Skeletal muscle tissue (tissue), 4 donors: Measurements from ENCODE around the gene SP9. TPM values are rescaled to one million over a fixed set of nuclear protein-coding genes. Genes with fewer than 3 reads are reported as not detected.

Experiments used
- H3K27ac ChIP-seq: one replicate; pipeline ENCODE4 v1.7.0; 2013; ENCODE audit warnings: mild to moderate bottlenecking, low read depth, low read length, inconsistent platforms
- H3K27me3 ChIP-seq, 3 donors: one replicate each; pipeline ENCODE4 v1.7.0; 2013; ENCODE audit warnings: low read length in 3 of 3; ENCODE audit not compliant: control insufficient read depth in 3 of 3, insufficient read depth in 3 of 3
- H3K36me3 ChIP-seq, 3 donors: one replicate each; pipeline ENCODE4 v1.7.0; 2013; ENCODE audit warnings: low read length in 3 of 3; ENCODE audit not compliant: control insufficient read depth in 3 of 3, insufficient read depth in 3 of 3
- H3K4me1 ChIP-seq, 3 donors: one replicate each; pipeline ENCODE4 v1.7.0; 2013; ENCODE audit warnings: low read length in 3 of 3, mild to moderate bottlenecking in 3 of 3; ENCODE audit not compliant: control insufficient read depth in 3 of 3, insufficient read depth in 3 of 3
- H3K4me3 ChIP-seq, 3 donors: one replicate each; pipeline ENCODE4 v1.7.0; 2013; ENCODE audit warnings: low read length in 3 of 3
- H3K9ac ChIP-seq, 3 donors: one replicate each; pipeline ENCODE4 v1.7.0; 2013; ENCODE audit warnings: low read length in 3 of 3, mild to moderate bottlenecking in 3 of 3, moderate library complexity in 2 of 3, low read depth in 1 of 3
- H3K9me3 ChIP-seq, 3 donors: one replicate each; pipeline ENCODE4 v1.7.0; 2013; ENCODE audit warnings: low read length in 3 of 3; ENCODE audit not compliant: control insufficient read depth in 3 of 3
- total RNA-seq: library from RNA; depleted of rRNA; stranded (reverse); fragments of >200 nt; gene quantifications from one replicate; pipeline ENCODE4 v1.2.3, GENCODE V29; 2014
- donor health status: Osteomylitis.

The SP9 gene
- total RNA-seq, 1 donor from 2014 or later, result not detected

- no peak overlapping the region for H3K4me3 ChIP-seq
- H3K27me3 ChIP-seq, result peaks cover 83 to 85% (median 84%) of the 10 kb centered on the region in 3 donors
- no peaks in the 10 kb centered on the region for H3K36me3 ChIP-seq
- no peaks in the 10 kb centered on the region for H3K9me3 ChIP-seq
- no peak overlapping the region for H3K9ac ChIP-seq
- H3K27ac ChIP-seq, result no peak overlapping the region
- H3K4me1 ChIP-seq, result peaks cover 26 to 37% (median 30%) of the 10 kb centered on the region in 3 donors
Observed at GRCh38 chr2:174338671-174339560, 4.2 kb downstream of the SP9 start.

DNA sequence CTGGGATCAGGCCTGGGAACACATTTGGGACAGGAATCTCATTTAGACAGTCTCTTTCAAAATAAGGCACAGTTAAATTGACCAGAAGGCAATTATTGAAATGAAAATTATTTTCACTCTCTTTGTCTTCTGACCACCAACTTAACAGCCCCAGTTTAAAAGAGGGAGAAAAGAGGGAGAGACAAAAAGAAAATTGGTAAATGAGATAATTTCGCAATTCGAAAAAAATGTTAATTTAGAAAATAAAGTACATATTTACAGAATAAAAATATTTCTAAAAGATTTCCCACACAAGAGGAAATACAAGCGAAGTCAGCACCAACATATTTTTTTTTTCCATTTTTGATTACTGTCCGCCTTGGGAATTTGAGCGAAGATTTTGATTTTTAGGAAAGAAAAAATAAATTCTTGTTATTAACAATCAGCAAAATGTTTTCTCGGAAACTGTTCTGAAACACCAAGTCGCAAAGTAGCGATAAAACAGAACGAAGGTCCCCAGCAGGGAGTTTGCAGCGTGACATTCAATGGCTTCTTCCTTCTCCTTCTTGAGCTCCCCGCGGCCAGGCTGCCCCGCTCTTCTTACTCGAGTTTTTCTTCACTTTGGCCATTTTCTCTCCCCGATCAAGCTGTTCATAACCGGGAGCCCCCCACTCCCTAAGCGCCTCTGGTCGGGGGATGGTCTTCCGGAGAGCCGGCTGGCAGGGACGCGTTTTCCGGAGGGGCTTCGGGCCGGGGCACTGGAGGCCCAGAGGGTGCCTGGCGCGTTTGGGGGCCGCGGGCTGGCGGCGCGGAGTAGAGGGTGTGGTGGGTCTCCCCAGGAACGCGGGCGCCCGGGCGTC lies 5.0 kb downstream of the SP9 start:
- no peaks in the 10 kb centered on the region for H3K36me3 ChIP-seq
- peaks cover 26 to 34% (median 30%) of the 10 kb centered on the region in 3 donors for H3K4me1 ChIP-seq
- no peak overlapping the region for H3K27ac ChIP-seq
- H3K4me3 ChIP-seq, result no peak overlapping the region
- H3K9ac ChIP-seq, result no peak overlapping the region
- H3K27me3 ChIP-seq, result peaks cover 83 to 86% (median 86%) of the 10 kb centered on the region in 3 donors
- H3K9me3 ChIP-seq, result no peaks in the 10 kb centered on the region

DNA sequence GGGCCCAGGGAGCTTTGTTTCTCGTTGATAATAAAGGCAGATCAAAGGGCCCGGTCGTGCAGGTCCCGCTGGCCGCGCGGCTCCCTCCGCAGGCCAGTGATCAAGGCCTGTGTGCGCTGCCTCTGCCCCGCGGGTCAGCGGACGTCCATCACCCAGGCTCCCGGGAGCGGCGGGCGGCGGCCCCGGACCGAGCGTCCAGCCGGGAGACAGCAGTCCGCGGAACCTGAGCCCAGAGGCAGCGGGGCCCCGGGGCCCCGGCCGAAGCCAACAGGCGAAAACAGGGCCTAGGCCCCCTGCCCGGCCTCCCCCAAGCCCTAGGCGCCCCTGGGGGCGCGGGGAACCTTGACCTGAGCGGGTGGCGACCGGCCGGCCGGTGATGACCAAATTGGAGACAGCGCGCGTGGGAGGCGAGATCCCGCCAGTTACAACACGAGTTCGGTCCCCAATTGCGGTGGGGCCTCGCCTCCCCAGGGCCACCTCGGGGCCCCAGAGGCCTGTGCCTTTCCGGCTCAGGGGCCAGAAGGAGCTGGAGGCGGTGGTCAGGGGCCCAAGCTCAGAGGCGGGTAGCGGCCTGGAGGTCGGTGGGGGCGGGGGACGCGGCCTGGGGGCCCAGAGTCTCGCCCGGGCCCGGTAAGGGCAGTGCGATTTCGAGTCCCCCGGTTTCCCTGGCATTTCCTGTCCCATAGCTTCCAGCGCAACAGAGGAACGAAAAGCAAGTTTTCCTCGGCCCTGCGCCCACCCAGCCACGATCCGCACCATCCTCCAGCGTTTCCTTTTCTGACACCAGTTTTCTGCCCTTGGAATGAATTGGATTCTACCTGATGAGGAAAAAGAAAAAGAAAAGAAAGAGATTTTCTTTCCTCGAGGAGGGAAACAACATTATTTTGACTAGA lies 5.9 kb downstream of the SP9 start:
- Histone ChIP-seq H3K36me3 (no peaks in the 10 kb centered on the region), H3K4me1 (peaks cover 21 to 28% (median 26%) of the 10 kb centered on the region in 3 donors), H3K9ac (no peak overlapping the region), H3K27ac (no peak overlapping the region), H3K27me3 (peaks cover 75 to 81% (median 79%) of the 10 kb centered on the region in 3 donors), H3K9me3 (no peaks in the 10 kb centered on the region), H3K4me3 (no peak overlapping the region)

DNA sequence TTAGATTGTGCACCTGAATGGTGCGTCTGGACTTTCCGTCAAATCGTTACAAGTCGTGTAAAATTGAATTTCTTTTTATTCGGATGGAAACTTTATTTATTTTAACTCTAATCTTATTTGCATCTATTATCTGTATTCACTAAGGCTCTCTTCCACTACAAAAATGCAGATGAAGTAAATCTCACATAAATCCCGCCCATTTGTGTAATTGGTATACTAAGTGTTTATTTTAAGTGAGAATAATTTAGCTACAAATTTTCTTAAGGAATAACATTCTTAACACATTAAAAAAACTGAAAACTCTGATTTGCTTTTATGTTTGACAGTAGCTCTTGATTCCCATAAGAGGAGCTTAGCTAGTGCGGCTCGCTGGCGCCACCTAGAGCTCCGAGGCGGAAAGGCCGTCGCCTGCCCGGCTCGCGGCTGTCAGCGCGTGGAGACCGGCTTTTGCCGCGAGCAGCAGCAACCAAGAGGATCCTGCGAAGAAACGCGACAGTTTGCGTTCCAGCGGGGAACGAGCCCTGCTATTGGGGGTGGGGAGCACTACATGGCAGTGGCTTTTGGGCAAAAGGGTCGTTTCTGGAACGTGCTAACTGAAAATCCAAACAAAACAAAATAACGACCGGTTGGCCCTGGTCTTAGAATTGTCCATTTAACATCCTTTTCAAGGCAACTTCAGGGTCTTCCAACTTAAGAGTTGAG lies 6.7 kb downstream of the SP9 start:
- Histone ChIP-seq H3K27me3 (peaks cover 67 to 73% (median 71%) of the 10 kb centered on the region in 3 donors), H3K9me3 (no peaks in the 10 kb centered on the region), H3K9ac (peak overlapping the region in 2 of 3 donors; percentile 57 to 62), H3K4me1 (peaks cover 15 to 20% (median 18%) of the 10 kb centered on the region in 3 donors), H3K4me3 (peak overlapping the region; percentile 33 to 61 (median 60)), H3K27ac (no peak overlapping the region), H3K36me3 (no peaks in the 10 kb centered on the region)

DNA sequence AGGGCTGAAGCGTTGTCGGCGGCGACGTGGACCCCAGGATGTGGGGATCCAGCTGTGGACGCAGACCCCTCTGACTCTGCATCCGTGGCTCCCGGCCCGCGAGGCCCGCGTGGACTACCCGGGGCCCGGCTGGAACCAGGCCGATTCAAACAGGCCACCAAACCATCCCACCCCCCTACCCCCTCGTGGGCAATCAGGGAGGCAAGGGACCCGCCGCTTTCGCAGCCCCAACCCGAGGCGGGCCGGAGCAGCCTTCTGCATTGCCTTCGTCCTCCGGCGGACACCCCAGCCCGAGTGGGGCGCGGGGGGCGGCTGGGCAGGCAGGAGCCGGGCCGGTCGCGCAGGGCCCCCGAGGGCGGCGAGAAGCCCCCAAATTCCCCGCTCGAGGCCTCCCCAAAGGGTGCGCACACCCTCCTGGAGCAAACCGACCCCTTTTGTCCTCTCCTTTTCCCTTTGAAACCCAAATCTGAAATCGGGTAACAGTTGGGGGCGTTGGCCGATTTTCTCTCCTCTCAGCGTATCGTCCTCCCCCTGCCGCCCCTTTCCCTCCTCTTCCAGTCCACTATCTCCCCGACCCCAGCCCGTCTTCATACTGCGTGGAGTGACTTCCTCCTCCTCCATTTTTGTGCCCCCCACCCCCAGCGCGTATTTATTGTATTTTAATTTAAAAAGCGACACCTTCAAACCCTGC lies 7.4 kb downstream of the SP9 start:
- H3K27ac ChIP-seq, result no peak overlapping the region
- peaks cover 0 to 2% (median 0%) of the 10 kb centered on the region in 3 donors for H3K36me3 ChIP-seq
- H3K4me3 ChIP-seq, result peak overlapping the region; percentile 33 to 61 (median 60)
- peak overlapping the region in 2 of 3 donors; percentile 57 to 62 for H3K9ac ChIP-seq
- H3K4me1 ChIP-seq, result peaks cover 8 to 14% (median 12%) of the 10 kb centered on the region in 3 donors
- H3K9me3 ChIP-seq, result no peaks in the 10 kb centered on the region
- H3K27me3 ChIP-seq, result peaks cover 60 to 66% (median 66%) of the 10 kb centered on the region in 3 donors

DNA sequence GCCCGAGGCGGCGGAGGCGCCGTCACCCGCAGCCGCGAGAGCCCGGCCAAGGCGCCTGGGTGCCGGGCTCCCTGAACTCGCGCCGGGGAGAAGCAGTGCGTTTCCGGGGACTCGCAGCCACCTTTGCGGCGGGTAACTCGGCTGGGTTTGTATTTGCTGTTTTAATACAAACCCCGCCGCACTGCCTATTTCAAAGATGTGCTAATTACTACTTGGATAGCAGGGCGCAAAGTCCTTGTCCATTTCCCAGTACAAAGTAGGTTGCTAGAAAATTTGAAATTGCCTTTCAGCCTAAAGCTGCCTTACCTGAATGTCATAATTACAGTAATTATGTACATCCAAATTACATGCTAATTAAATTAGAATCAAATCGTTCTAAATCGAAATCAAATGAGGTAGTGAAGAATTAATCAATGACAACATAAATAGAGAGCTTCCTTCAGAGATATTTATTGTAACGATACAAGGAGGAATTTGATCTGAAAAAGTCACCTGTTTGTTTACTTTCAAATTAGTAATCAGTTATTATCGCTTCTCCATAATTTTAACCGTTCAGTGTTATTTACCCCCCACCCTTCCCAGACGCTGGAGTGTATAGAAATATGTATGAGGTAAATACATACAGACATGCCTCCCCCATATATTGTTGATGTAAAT lies 8.1 kb downstream of the SP9 start:
- H3K36me3 ChIP-seq, result peaks cover 0 to 3% (median 0%) of the 10 kb centered on the region in 3 donors
- H3K4me3 ChIP-seq, result no peak overlapping the region
- no peak overlapping the region for H3K9ac ChIP-seq
- H3K27ac ChIP-seq, result no peak overlapping the region
- peaks cover 4 to 9% (median 8%) of the 10 kb centered on the region in 3 donors for H3K4me1 ChIP-seq
- no peaks in the 10 kb centered on the region for H3K9me3 ChIP-seq
- H3K27me3 ChIP-seq, result peaks cover 56 to 61% (median 60%) of the 10 kb centered on the region in 3 donors

DNA sequence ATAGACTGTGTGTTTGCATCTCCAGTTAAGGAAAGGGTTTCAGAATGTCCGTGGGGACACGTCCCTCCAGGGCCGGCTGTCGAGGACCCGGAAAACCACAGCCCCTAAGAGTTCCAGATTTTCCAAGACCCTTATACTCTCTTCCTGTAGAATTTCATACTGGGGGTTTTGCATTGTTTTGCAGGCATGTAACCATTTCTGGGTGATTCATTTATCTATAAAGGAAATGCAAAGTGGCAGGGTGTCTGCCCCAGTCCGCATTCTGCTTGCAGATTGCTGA lies 8.5 kb downstream of the SP9 start:
- no peak overlapping the region for H3K27ac ChIP-seq
- H3K9me3 ChIP-seq, result no peaks in the 10 kb centered on the region
- no peak overlapping the region for H3K9ac ChIP-seq
- H3K27me3 ChIP-seq, result peaks cover 51 to 56% (median 55%) of the 10 kb centered on the region in 3 donors
- H3K36me3 ChIP-seq, result peaks cover 0 to 4% (median under 1%) of the 10 kb centered on the region in 3 donors
- H3K4me3 ChIP-seq, result no peak overlapping the region
- H3K4me1 ChIP-seq, result peaks cover 4 to 9% (median 8%) of the 10 kb centered on the region in 3 donors

GRCh38 chr2:174343623-174344455 lies 9.1 kb downstream of the SP9 start:
- Histone ChIP-seq H3K27me3 (peaks cover 45 to 51% (median 50%) of the 10 kb centered on the region in 3 donors), H3K9me3 (no peaks in the 10 kb centered on the region), H3K4me1 (peaks cover 4 to 9% (median 8%) of the 10 kb centered on the region in 3 donors), H3K36me3 (peaks cover 5 to 10% (median 6%) of the 10 kb centered on the region in 3 donors), H3K9ac (no peak overlapping the region), H3K4me3 (no peak overlapping the region), H3K27ac (no peak overlapping the region)
